HUDEP-2 (cell line): Measurements from ENCODE around the gene TWNK.

ENCODE experiments used
- DNase-seq, 76 experiments: peaks; one replicate each; lab custom pipeline; 2025; ENCODE audit not compliant: unreplicated experiment in 76 of 76; lab: John Stamatoyannopoulos, UW

TWNK gene

DNA sequence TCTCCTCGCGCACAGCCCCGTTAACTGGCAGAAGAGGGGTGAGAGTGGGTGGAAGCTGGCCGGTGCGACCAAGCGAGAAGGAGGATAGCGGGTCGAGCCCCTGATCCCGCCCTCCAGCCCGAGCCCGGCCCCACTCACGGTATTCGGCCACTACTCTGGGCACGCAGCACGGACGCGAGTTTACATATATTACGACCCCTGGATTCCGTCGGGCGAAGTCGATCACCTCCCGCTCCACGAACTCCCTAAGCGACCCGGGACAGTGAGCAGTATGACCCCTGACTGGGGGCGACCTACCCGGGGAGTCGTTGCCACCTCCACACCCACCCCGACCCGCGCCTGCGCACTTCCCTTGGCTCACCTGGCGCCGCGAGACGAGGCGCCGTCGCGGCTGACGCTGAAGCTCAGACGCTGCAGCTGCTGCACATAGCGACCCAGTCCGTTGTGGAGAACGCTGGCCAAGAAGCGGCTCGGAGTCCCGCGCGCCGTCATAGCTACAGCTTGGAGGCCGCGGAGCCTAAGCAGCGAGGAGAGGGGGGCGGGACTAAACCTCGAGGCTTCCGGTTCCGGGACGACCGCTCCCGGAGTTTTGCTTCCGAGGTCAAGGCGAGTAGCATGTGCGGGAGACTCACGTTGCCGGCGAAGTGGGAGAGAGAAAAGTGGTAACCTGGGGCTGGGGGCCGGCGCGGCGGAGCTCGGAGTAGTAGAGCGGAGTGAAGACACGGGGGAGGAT, at the start of gene TWNK, which contains the start of gene MRPL43:
TWNK (plus strand) TSS at position 592 of the 733 bp plus-strand sequence. CDS start 668 bp downstream, outside the sequence.
MRPL43 (minus strand) TSS at position 546 of the 733 bp plus-strand sequence; CDS start at position 492, 54 bp downstream.
- DNase-seq: peak in 72 of 76 experiments; percentile 14 to 84 (median 65)

DNA sequence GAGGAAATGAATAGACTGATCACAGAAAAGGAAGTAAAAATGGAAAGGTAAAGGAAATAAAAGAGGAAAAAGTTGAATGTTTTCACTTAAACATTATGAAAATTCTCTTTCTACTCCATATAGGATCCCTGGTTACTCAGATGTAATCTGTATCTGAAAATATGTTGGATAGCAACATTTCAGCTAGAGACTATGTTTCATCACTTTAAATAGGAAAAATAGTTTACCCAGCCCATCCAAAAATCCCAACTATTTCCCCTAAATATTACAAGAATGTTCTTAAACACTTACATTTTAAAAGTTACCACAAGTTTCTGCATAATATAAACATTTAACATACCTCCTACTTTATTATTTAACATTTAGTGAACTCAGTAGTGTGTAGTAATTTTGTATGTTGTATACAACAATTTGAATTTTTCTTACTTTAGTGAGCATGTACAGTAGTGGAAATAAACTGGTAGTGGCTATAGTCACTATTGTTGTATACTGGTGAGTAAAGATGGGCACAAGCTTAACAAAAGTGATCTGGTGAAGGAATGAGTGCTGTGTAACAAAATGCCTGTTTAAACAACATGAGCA, 47.5 kb upstream of the TWNK start:
- no peak for DNase-seq

DNA sequence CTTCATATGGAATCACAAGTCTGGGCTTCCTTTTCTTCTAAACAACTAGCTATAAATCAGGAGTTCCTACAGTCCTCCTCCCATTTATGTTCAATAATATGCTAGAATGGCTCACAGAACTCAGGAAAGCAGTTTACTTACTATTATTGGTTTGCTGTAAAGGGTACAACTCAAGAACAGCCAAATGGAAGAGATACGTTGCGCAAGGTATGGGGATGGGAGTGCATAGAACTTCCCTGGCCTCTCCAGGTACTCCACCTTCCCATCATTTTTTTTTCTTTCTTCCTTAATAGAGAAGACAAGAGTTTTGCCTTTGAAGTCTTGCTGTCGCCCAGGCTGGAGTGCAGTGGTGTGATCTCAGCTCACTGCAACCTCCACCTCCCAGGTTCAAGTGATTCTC, 45.1 kb upstream of the TWNK start:
- no peak for DNase-seq

DNA sequence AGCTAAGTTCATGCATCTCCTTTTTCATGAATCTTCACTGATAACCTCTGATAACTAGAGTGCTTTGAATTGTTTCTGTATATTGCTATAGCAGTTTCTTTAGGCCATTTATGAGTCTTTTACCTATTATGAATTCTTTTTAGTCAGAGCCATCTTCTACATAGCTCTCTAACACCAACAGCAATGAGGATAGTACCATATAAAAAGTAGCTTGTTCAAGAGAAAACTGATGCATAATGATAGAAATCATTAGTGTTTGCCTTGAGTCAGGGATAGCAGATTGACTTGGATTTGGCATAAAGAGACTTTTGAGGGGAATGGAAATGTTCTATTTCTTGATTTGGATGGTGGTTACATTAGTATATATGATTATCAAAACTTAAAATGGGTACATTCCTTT, 43.8 kb upstream of the TWNK start:
- no peak for DNase-seq

DNA sequence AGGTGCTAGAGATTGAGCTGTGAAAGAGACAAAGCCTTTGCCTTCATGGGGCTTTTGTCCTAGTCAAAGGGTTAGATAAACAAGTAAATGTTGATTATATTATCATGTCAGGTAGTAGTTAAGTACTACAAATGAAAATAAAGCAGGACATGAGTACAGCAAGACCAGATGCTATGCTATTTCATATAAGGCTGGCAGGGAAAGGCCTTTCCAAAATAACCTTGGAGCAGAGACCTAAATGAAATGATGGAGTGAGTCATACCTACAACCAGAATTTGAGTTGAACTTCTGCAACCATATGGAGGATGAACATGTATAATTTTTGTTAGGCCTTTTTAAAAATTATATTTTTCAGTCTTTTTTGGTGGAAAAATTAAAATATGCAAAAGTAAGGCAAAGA, 41.6 kb upstream of the TWNK start:
- no peak for DNase-seq

DNA sequence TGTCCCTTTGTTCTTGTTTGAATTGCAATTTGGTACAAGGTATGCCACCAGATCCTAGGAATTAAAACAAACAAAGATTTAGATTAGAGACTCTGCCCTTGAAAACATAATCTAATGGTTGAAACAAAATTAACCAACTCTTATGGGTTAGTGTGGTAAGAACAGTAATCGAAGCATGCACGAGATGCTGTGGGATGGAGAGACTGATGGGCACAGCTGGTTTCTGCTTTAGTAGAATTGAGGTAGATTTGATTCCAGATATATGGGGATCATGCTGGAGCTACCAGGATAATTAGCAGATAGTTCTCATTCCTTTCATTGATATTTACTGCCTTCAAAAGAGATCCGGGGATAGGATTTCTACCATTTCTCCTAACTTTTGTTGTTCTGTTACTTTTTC, 38.4 kb upstream of the TWNK start:
- DNase-seq: no peak

DNA sequence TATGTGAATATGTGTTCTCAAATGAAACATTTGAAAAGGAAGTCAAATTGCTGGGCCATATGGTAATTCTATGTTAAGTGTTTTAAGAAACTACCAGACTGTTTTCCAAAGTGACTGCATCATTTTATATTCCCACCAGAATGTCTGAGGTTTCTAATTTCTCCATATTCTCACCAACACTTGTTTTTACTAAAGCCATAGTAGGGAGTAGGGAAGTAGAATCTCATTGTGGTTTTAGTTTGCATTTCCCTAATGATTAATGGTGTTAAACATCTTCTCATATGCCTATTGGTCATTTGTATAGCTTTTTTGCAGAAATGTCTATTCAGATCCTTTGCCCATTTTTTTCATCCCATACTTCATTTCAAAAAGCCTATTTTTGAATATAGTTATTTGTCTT, 27.1 kb upstream of the TWNK start:
- no peak for DNase-seq

DNA sequence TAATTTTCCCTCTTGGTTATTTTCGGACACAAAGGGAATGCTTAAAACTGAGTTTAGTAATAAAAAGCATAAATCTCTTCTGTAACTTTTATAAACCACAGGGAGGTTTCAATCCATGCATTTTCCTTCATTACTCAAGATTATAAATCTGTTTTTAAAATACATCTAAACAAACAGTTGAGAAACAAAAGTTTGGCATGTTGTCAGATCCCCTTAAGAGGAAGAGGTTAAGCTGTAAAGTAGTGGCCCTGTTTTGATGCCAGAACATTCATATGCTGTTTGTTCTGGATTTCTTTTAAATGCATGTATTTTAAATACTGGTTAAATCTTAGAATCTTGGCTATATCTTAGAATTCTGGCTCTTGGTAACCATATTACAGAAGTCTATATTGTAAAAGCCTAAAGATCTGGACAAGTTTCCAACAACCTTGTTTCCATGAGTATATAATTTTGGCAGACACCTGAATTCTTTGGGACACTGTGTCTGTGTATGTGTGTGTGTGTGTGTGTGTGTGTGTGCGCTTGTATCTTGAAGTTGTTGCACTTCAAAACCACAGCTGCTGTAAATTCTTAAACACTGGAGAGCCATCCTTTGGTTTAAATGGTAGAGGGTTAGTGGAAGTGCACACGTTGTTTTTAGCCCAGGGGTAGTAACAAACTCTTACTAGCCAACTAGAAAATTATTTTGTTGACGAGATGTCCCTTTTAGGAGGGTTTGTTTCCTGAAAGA, 24.8 kb upstream of the TWNK start:
- no peak for DNase-seq

DNA sequence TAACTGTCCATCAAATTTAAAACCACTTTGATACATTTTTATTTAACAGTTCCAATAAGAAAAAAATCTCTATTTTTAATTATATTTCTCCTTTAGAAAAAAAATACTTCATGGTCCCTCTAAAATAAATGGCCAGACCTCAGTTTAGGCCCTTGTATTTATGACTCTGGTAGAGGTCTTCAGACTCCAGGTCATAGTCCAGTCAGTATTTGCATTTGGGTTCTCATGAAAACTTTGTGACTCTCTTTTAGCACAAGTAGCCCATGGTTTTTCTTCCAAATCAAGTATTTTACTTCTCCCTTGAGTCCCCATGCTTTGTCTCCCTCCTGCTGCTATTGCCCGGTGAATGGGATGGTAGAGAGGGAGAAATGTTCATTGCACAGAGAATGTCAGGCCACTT, 23.5 kb upstream of the TWNK start:
- DNase-seq: no peak

DNA sequence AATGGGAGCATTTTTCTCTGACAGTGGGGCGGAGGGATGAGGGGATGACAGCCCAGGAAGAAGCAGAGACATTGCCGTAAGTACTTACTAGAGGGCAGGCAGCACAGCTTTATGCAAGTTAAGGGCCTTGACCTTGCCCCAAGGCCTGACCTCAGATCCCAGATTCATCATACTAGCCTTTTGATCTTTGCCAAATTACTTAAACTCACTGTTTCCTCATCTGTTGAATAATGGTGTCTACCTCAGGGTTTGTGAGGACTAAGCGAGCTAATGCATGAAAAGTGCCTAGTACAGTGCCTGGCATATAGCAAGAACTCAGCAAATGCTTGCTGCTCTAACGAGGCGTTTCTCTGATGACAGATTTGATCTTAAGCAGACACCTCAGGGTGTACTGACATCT, 21.5 kb upstream of the TWNK start:
- no peak for DNase-seq

DNA sequence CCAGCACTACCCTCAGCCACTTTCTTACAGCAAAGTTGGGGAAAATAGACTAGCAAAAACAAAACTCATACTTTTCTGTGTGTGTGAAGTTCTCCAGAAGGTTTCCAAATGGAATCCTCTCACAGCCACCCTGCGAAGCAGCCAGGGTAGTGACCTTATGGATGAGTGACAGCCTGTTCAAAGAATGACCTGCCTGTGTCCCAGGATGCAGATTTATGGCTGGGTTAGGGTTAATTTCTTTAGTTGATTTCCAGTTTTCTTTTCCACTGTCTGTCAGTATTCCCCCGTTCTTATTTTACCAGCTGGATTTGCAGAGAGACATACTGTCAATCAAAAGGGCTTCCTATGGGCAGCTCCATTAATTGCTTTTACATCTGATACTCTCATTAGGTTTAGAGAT, 20.5 kb upstream of the TWNK start:
- DNase-seq: no peak

DNA sequence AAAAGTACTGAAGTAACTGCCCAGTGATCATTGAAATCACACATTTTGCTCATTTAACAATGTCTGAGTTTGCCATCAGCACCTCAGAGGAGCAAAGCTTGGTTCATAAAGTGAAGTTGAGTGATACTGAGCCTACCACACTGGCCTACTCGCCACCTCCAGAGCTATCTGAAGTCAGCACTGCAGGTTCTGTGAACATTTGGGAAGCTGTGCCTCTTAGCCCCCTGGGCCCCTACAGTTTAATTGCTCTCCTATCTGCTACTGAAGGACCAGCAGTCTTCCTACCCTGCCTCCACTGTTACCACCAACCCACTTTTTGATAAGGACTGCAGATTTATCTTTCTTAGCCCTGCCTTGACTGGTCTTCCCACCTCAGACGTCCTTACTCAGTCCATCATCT, 20.0 kb upstream of the TWNK start:
- no peak for DNase-seq

DNA sequence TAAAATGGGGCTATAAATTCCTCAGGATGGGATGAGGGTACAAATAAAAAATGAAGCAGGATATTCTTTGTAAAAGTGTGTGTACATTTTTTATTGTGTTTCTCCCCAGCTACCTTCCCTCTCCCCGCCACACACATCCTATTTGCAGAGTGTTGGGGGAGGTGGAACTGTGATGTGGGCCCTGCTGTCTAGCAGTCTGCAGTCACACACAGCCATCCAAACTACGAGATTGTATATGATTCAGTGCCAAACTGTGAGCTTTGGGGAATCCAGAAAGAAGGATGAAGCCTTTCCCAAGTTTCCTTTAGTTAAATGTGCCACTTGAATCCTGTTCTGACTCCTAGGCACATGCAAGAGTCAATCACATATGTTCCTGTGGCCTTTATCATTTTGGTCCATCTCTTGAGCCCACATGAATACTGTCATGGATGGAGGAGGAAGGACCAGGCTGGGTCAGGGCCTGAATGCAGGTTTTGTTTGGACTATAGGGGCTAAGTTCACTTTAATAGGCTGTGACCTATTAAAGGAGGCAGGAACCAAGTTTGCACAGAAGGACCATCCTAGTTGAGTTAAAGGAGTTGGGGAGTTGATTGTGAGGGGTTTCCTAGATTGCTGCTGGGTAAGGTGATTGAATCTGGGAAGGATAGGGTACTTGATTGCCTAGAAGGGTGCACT, 19.1 kb upstream of the TWNK start:
- no peak for DNase-seq

DNA sequence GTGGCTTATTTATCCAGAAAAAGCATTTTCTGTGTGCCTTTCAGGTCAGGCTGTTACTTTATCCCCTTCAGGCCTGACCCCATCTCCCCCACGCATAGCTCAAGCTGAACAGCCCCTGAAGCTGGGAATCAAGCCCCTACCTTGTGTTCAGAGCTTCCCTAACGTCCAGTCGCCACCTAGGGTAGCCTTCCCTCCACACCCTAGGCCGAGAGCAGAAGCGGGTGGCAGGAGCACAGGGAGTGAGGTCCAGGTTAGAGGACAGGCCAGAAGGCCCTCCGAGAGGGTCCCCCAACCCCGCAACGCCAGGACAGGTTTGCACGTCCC, 18.5 kb upstream of the TWNK start:
- no peak for DNase-seq

DNA sequence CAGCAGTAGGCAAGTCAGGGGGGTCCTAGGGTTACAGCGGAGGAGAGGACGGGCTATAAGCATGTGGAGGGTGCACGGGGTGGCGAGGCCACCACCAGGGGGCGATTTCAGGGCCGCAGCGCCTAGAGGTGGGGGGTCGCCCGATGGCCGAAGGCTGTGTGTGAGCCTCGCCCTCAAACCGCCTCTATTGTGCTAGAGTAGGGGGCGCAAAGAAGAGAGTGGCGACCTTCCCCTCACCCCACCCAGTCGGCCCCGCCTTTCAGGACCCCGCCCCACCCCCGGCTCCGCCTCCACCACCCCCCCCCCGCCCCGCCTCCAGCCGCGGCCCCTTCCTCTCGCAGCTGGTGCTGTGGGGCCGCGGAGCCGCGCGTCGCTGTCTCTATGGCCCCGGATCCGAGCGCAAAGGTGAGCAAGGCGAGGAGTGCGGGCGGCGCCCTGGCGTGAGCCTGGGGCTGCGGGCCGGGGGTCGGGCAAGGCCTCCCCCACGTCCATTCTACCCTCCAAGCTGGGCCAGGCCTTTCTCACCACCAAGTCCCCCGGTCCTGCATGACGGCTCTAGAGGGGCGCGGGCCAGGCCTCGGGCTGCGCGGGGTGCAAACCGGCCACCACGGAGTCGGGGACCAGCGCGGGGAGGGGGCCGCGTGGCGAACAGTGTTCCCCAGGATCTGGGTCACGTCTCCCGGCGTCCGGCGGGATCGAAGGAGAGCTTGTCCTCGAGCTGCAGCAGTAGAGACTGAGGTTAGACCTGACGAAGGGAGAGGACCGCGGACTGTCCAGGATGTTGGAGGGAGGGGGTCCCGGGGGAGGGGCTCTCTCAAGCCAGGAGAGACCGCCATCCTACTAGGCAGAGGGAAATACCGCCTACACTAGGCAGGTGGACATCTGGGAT, 17.9 kb upstream of the TWNK start, which contains the start of gene SEMA4G:
SEMA4G (plus strand) TSS at position 318 of the 889 bp plus-strand sequence. CDS start 3,409 bp downstream, outside the sequence.
- DNase-seq: peak in 22 of 76 experiments; percentile 7 to 44 (median 16)

DNA sequence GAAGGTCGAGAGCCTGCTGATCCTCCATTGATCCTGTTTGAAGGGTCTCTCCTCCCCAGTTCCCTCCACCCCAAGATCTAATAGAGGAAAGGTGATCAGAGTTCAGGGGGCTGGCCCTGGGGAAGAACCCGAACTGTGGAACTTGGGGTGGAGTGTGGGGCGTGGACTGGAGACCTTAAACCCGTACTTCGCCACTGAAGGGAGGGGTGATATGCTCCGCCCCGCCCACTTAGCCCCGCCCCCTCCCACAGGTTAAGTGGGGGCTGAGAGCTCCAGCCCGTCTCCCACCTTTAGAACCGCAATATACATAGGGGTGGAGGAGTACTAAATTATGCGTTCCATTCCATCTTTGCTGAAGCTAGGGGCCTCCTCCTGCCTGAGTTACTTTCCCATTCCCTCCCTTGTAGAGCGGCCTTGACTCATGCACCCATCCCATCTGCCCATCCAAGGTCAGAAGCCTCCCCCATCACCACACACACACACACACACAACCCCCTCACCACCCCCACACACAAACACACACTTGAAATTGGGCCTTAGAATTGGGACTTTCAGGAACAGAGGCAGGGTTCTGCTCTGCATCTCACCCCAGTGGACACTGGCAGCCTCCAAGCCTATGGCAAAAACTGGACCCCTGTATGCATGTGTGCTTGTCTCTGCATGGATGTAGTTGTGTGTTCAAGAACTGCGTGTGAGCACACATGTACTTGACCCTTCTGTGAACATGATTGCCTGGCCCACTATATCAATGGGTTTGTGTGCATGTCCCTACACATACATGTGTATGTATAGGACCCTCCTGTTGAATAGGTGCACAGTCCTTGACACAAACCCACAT, 17.0 kb upstream of the TWNK start:
- peak in 15 of 76 experiments; percentile 3 to 26 (median 11) for DNase-seq

DNA sequence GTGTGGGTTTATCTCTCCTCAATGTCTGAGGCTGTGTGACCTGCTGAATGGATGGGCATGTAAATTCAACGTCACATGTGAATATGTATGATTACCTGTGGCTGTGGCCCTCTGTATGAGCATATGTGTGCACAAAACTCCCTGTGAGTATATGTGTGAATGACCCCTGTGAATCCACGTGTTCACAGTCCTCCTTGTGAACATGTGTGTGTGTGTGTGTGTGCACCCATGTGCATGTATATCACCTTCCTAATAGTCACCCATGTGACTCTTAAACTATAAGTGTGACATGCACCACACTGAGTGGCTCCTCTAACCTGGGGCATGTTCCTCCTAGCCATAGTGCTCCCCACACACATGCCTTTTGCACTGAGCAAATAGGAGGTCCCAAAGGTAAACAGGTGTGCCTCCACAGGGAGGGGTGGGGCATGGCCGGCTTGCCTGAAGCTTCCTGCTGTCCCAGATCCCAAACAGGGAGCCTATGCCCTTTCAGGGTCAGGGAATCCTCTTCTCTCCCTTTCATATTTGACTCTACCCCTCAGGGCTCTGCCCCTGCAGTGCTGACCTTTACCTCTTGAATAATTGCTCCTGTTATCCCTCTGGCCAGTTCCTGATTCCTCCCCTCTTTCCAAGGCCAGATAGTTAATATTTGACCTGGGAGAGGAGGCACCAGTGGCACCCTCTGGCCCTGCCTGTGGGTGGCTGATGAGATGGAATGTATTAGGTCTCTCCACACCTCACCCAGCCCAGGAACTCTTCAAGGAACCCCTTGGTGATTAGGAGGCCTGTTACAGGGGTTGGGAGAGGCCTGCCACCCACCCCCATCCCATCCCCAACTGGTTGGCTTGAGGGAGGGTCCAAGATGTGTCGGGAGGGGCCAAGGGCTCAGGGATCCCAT, 16.2 kb upstream of the TWNK start:
- no peak for DNase-seq
